AG08395 (cell line): Measurements from ENCODE around the gene CTU2.
"Not testable (repeated sequence)": the region's sequence is repeated elsewhere in the genome, so short reads cannot be mapped to it uniquely, and the experiment has no call there.

Experiments used
- DNase-seq: peaks from one replicate; pipeline ENCODE4 v3.0.0; 2012; ENCODE audit warnings: mixed read lengths, low spot score

The CTU2 gene

DNA sequence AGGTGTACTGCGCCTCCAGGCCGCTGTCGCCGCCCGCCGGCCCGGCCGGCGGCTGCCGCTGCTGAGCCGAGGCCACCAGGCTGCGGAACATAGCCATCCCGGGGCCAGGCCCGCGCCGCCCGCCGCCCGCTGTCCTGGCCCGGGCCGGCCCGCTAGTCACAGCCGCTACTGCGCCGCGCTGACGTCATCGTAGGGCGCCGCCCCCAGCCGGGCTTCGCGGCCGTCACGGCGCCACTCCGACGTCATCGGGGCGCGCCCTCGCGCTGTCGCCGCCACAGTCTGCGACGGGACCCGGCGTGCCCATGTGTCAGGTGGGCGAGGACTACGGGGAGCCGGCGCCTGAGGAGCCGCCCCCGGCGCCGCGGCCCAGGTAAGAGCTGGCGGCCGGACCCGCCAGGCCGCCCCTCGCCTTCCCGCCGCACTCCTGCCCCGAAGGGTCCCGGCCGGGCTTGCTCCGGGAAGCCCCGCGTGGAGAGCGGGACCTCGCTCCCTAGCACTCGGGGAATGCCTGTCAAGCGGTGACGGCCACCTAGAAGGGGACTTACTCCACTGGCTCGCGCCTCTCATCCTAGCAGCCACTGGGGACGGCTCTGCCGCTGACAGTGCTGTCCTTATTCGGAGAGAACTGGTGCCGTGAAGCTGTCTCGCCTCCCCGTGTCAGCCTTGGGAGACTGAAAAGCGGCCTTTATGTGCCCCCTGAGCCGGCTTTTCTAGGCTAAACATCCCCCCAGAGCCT is at the start of gene CTU2, which contains the start of gene RNF166:
Gene CTU2, plus strand, starts transcription at position 275 of the 736 bp plus-strand sequence. Its CDS starts 28 bp downstream, at position 303.
Gene RNF166, minus strand, starts transcription at position 180 of the 736 bp plus-strand sequence. Its CDS starts 83 bp downstream, at position 97.
- peak; percentile 97 for DNase-seq

DNA sequence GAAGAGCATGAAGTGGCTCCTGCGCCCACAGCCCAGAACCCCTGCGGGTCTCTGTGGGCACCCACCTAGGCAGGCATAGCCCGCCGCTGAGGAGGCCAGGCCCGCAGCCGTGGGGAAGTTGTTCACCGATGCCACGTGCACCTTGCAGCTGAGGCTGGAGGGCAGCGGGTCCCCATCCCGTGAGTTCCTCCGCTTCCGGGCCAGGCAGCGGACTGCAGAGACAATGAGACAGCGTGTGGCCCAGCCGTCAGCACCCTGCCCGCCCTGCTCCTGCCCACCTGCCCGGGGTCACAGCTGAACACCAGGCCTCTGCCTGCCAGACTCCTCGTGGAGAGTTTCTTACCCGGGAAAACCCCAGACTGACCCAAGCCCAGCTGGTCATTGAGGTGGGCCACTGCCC is 48.9 kb upstream of the CTU2 start:
- no peak for DNase-seq

DNA sequence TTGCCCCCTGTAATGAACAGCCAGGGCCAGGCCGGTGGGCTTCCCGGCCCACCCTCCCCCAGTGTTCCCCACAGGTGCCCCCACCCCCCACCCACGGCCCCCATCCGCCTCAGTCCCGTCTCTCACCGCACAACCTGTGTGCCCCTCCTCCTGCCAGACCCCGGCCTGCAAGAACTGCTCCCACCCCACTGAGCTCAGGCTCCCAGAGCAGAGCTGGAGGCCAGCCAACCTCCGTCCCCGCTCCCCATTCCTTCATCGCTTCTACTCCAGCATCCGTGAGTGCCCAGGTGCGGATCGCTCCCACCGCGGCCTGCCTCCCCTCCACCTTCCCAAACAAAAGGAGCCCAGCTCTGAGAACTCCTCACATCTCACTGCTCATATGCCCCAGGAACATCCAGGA is 47.6 kb upstream of the CTU2 start:
- DNase-seq, result no peak

DNA sequence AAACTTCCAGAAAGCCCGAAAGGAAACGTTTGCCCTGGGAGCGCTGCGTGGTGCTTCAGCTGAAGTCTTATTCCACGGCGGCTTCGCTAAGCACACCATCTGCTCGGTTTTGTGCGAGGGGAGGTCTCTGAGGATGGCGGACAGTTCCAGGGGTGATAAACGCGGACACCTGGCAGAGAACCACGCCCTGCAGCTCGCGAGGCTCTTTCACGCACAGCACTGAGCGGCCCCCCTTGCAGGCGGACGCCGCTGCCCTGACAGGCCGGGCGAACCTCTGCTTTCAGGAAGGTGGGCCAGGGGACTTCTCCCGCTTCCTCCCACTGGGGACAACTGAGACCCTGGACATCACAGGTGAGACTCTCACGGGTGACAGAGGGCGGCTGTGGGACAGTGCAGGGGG is 47.1 kb upstream of the CTU2 start:
- DNase-seq, result no peak

DNA sequence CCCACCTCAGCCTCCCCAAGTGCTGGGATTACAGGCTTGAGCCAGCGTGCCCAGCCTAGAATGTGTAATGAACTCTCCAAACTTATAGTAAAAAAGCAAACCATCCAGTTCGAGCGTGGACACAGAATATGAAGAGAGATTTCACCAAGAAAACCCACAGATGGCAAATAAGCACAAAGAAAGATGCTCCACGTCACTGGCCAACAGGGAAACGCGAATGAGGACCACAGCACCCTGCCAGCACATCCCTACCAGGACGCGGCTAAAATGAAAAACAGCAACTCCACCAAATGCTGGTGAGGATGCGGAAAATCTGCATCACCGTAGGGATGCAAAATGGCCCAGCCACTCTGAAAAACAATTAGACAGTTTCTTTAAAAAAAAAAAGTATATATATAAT is 44.8 kb upstream of the CTU2 start:
- no peak for DNase-seq

DNA sequence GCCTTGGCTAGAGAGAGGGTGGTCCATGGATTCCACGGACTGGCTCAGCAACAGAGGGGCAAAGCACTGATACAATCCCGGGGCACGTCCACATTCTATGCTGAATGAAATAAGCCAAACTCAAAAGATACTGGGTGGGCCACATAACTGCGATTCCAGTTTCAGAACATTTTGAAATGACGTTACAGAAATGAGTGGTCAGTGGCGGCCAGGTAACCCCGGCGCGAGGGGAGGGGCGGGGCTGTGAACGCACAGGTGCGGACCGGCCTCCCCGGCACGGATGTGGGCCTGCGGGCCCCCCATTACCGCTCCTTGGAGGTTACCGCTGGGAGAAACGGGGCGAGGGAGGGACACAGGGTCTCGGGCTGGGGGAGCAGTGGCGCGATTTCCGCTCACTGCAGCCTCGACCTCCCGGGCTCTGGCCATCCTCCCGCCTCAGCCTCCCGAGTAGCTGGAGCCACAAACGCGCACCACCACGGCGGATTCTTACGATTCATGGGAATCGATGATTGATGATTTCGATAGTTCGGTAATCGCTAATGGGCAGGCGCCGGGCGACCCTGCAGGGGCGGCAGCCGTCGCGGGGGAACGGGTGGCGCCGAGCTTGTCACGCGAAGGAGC is 44.0 kb upstream of the CTU2 start:
- DNase-seq, result no peak

DNA sequence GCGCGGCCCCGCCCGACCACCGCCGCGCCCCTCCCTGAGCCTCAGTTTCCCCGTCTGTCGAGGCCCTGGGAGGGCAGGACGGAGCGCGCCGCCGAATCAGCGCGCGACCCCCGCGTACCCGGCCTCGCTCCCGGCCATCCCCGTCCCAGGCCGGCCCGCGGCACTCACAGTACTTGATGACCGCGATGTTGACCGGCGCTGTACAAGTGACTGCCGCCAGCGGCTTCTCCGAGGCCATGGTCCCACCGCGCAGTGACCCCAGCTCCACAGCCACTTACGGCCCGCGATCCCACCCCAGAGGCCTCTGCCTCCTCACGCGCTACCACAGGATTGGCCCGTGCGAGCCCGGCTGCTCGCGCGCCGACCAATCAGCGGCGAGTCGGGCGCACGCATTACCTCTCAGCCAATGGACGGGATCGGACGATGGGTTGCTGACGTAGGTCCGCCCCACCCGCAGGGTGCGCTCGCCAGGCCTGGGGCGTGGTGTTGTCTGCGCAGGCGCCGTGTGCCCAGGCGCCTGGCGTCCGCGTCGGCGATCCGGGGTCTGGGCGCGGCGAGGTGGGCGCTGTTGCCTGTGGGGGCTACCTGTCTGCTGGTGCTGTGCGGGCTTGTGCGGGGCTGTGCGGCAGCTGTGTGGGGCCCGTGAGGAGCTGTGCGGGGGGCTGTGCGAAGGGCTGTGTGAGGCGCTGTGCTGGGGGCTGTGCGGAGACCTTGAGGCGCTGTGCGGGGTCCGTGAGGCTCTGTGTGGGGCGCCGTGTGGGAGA is 43.3 kb upstream of the CTU2 start, which contains the start of gene MVD:
Gene MVD, minus strand, starts transcription at position 249 of the 764 bp plus-strand sequence. Its CDS starts 11 bp downstream, at position 238.
- DNase-seq, result peak; percentile 100

DNA sequence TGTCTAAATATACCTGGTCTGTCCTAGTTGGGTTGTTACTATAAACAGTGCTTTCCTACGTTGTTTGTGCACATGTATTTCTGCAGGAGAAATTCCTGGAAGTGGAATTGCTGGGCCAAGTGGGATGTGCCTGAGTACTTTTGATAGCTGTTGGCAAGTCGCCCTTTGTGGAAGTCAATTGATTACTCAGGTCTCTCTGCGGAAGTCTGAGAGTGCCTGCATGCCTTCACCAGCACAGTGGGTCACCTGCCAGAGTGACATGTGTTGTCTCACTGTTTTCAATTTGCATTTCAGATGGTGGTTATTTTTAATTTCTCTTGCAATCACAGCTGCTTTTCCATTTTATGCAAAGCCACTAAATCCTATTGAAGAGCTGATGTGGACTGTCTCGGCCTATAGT is 41.2 kb upstream of the CTU2 start:
- DNase-seq, result no peak

DNA sequence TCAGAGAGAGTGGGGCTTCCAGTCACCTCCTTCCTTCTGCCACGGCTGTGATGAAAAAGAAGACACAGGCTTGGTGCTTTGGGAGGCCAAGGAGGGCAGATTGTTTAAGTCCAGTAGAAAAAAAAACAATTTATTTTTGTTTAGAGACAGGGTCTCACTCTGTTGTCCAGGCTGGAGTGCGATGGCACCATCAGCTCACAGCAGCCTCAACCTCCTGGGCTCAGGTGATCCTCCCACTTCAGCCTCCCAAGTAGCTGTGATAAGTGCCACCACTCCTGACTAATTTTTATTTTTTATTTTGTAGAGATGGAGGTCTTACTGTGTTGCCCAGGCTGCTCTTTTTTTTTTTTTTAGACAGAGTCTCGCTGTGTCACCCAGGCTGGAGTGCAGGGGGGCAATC is 40.7 kb upstream of the CTU2 start:
- DNase-seq, result no peak

DNA sequence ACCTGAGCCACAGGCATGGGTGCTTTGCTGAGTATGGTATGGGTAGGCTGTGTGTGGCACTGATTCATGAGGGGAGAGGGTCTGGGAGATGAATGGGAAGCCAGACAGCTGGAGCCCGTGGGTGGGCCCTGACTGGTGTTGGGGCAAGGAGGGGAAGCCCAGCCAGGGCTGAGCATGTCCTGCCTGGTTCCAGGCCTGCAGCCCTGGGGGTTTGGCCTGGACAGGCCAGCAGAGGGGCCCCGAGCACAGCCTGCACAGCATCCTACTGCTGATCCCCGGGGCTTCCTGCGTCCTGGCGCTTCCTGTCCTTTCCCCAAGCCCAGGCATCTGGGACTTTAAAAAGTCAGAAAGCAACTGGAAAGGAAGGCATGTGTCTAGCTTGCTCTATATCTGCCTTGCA is 38.8 kb upstream of the CTU2 start:
- no peak for DNase-seq

DNA sequence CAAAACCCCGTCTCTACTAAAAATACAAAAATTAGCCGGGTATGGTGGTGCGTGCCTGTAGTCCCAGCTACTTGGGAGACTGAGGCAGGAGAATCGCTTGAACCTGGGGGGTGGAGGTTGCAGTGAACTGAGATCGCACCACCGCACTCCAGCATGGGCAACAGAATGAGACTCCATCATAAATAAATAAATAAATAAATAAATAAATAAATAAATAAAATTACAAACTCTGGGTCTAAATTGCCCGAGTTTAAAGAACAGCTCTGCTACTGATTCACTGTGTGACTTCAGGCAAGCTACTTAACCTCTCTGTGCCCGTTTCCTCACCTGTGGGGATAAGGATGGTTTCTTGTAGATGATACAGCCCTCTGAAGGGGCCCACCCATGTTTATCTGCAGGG is 36.8 kb upstream of the CTU2 start:
- not testable (repeated sequence) for DNase-seq

DNA sequence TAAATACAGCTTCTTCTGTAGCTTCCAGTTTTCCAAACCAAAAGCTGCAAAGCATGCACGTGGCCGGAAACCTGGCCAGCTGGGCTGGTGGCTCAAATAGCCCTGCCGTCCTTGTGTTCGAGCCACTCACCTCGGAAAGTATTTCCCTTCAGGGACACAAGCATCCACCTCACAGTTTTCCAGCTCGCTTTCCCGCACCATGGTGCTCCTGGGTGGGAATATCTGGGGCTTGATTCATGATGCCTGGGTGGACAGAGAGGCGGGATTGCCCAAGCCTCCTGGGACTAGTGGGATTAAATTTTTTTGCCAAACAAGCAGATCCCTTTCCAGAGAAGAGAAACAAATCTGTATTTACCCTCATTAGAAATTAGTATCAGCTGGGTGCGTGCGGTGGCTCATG is 36.3 kb upstream of the CTU2 start:
- no peak for DNase-seq

DNA sequence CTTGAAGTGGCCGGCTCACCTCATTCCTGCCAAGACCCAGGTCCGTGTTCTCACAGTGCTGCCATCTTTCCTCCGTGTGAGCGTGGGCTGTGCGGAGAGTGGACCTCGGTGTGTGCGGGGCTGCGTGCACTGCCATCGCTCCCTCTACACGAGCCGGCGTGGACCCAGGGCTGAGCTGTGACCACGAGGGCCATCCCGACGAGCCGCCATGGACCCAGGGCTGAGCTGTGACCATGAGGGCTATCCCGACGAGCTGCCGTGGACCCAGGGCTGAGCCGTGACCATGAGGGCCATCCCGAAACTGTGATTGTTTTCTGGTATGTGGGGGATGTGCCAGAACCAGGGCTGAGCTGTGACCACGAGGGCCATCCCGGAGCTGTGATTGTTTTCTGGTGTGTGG is 34.5 kb upstream of the CTU2 start:
- no peak for DNase-seq

DNA sequence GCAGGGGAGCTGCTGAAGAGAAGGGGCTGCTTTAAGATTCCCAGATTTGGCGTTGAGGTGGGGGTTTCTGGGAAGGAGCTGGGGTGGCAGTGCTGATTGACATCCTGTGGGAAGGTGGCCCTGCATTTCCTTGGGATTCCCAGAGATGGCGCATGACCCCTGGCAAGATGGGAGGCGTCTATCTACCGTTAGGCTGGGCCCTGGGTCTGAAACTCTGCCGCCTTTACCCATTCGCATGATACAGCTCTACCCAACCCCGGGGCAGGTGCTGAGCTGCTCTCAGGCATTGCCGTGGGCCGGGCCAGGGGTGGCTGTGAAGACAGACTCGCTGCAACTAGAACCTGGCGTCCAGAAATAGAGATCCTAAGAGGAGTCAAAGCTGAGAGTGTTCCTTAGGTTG is 33.5 kb upstream of the CTU2 start:
- no peak for DNase-seq

DNA sequence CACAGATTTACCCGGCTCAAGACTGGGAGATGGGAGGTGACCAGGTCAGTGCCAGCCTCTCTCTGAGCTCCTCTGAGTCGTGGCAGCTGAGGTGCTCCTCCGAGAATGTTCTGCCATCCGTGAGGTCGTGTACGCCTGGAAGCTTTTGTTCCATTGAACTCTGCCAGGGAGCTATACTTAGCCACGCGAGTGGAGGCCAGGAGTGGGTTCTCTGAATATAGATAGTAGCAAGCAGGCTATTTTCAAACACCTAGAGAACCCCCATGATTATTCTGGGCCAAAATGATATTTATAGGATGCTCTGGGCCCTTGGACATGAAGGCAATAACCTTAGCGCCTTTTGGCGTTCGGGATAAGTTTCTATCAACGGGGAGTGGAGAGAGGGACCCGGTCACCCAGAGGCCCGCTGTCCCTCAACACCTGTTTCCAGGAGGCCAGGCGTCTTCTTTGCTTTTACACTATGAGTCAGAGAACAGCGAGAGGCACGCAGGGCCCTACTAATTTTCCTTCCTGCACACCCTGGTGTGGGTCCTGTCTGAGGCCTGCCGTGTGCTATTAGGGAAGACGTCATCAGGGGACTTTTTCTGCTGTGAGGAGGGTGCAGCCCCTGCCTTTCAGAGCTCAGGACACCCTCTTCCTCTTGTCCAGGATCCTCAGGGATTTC is 32.5 kb upstream of the CTU2 start:
- DNase-seq, result no peak

DNA sequence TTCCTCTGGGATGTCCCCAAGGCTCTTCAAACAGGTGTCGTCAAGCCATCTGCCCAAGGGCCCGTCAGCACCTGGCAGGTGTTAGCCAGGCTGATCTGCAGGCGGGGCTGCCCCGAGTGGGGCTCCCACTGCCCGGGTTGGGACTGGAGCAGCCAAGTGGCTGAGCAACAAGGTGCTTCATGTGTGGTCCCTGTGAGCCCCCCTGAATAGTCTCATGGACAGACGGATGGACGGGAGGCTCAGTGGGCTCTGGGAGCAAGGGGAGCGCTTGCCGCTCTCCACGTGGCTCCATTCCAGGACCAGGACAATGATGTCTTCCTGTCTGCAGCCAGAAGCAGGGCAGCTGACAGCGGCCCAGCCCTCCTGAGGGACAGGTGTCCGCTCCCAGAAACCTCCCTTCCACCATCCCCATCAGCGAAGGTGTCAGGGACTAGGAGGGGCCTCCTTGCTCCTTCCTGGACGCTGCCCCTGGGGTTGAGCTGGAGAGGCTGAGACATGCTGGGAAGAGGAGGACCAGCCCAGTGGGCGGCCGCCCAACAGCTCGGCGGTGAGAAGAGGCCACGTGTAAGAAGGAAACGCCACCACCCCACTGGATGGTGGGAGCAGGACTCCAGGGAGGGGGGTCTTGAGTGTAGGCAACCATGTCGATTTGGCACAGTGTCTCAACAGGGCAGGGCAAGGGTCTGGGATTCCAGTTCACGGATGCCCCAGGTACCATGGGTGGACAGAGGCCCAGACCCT is 29.6 kb upstream of the CTU2 start:
- no peak for DNase-seq

DNA sequence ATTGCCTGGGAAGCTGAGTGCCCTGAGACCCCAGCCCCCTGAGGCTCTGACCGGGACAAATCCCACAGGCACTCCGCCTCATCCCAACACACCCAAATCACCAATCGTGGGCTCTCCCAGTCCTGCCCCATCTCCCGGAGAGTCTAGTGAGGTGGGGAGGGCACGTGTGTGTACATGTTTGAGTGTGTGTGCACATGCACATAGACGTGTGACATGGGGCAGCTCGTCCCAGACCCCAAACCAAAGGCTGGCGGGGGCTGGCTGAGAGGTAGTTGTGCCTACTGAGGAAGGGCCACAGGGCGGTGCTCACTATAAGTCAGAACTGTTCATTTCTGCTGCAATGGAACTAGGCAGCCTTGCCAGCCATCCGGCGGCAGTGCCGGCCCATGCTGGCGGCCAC is 28.6 kb upstream of the CTU2 start:
- DNase-seq, result no peak

DNA sequence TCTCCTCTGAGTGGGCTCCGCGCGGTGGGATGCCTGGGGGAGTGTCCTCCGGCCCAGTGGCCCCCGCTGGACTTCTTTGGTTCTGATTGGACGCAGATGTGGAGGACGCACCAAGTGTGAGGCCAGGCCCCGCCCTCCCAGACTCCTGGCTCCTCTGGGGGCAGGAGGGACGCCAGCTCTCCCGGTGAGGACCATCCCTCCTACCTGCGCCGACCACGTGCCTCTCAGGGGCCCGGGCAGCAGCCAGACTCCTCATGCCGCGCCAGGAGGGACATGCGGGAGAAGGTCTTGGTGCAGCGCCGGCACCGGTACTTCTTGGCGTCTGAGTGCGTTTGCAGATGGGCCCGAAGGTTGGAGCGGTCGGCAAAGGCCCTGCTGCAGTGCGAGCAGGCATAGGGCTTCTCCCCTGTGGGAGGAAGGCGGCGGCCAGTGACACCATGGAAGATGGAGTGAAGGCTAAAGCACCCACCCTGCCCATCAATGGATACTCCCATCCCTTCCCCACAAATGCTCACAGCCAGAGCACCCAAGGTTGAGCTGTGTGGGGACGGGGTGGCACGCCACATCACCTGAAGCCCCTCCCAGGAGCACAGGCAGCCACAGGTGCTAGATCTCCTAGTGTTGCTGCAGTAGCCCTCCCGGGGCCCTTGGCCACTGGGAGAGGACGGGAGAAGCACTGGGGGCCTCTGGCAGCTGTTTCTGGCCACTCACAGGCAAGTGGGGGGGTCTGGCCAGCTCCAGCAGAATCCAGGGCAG is 27.9 kb upstream of the CTU2 start:
- no peak for DNase-seq

DNA sequence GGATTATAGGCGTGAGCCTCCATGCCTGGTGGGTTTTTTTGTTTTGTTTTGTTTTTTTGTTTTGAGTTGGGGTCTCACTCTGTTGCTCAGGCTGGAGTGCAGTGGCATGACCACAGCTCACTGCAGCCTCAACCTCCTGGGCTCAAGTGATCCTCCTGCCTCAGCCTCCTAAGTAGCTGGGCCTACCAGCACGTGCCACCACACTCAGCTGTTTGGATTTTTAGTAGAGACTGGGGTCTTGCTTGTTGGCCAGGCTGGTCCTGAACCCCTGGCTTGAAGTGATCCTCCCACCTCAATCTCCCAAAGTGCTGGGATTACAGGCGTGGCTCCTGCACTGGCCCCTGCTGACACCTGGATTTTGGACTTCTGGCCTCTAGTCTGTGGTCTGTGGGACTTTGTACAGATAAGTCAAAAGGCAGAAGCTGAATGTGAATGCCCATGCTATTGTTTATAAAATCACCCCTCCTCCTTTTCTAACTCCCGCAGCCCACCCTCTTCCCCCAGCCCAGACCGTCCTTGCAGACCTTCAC is 25.7 kb upstream of the CTU2 start:
- no peak for DNase-seq

DNA sequence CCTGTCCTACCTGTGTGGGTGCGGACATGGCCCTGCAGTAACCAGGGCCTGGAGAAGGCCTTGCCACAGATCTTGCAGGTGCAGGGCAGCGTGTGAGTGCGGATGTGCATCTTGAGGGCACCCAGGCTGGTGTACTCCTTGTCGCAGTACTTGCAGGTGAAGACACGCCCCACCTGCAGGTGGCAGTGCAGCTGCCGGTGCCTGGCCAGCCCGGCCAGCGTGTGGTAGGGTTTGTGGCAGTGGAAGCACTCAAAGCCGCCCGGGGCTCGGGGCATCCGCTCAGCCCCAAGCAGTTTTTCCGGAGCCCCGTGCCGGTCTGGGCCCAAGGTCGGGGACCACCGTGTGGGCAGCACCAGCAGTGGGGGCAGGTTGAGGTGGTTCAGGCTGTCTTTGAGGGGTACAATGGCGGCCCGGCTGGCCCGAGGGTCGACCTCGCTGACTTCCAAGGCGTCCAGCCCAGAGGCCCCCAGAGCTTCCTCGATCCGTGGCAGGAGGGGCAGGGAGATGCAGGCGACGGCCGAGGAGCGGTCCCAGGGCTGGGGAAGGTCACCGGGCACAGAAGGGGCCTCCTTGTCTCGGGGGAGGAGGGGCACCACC is 25.1 kb upstream of the CTU2 start:
- no peak for DNase-seq
